HG02678 (cell line): ENCODE data around the gene CHRNB1.
"Not testable (repeated sequence)": the region's sequence is repeated elsewhere in the genome, so short reads cannot be mapped to it uniquely, and the experiment has no call there.

ENCODE experiments used
- ATAC-seq: cut with Tn5 transposase; IDR thresholded peaks from one replicate; pipeline ENCODE4 v1.9.1; 2021; ENCODE audit warnings: mild to moderate bottlenecking, moderate library complexity; ENCODE audit not compliant: unreplicated experiment

CHRNB1 gene

DNA sequence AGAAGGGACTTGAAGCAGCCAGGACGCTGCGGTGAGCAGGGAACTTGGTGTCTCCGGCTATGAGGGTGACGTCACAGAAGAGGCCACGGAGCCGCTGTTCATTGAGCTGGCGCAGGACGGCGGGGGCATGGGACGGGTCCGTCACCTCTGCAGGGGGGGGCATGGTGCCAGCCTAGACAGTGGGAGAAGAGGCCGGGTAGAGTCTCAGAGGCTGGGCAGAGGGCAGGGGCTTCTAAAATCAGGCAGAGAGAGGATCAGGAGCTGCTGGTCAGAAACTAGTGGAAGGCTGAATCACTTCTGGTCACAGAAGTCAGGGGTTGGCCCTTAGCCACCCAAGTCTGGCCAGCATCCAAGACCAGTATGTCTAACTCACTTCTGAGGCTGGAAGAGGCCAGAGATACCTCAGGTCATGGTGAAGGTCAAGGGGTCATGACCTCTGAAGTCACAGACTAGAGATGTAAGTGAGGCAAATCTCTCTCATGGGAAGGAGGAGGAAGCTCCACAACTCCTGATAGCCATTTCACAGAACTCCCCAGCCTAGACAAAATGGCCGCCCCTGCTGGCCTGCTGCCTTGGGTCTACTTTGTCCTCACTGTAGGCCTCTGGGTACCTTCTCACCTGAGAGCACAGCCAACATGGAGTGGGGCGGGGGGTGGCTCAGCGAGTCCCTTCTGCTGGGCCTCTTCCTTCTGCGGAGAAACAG is 21.9 kb downstream of the CHRNB1 start:
- ATAC-seq: no peak

DNA sequence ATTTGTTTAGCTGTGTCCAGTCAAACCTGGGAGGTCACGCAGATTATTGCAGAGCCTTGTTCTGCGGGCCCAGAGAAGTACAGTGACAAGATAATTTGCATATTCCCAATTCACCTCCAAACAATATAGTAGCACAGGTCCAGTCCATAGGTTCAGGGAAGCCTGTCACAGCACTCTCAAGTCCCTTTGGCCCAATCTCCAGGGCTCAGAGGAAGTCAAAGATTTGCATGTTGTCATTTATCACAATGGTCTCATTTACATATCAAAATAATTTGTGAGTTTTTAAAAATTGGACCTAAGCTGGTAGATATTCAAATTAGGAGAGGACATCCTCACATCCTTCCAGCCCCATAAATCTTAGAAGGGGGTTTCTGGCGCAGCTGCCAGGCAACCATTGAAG is 22.6 kb downstream of the CHRNB1 start:
- ATAC-seq: no peak

DNA sequence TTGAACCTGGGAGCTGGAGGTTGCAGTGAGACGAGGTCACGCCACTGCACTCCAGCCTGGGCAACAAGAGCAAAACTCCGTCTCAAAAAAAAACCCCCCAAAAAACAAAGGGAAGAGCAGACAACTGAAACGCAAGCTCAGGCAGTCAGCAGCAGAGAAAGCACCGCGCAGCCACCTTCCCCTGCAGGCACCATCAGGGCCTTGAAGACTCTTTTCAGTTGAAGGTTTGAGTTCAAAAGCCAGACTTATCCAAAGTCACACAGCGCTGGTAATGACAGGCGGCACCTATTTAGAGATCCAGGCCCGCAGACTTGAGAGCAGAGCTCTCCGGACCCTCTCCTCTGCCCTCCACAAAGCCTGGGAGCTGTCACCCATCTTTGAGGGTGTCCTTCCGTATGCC is 23.4 kb downstream of the CHRNB1 start:
- ATAC-seq: no peak

DNA sequence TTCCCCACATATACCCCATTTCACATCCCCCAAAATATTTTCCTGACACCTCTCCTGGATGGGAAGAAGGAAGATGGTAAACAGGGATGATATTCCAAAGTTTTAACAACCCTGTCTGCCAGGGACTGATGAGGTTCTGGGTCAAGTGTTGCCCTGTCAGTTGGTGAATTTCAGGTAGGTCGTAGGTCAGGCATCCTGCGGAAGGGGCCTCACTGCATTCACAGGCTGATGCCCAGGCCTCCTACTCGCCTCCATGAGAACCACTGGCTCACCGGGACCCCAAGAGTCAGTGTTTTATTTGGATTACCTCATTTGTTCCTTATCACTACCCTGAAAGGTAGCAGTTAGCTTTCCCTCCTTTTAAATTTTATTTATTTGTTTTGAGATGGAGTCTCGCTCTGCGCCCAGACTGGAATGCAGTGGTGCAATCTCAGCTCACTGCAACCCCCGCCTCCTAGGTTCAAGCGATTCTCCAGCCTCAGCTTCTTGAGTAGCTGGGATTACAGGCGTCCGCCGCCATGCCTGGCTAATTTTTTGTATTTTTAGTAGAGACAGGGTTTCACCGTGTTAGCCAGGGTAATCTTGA is 24.0 kb downstream of the CHRNB1 start:
- ATAC-seq: no peak

DNA sequence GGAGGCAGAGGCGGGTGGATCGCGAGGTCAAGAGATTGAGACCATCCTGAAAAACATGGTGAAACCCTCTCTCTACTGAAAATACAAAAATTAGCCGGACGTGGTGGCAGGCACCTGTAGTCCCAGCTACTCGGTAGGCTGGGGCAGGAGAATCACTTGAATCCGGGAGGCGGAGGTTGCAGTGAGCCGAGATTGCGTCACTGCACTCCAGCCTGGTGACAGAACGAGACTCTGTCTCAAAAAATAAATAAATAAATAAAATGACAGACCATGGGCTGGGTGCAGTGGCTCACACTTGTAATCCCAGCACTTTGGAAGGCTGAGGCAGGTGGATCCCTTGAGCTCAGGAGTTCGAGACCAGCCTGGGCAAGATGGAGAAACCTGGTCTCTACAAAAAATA is 25.0 kb downstream of the CHRNB1 start:
- ATAC-seq: not testable (repeated sequence)

DNA sequence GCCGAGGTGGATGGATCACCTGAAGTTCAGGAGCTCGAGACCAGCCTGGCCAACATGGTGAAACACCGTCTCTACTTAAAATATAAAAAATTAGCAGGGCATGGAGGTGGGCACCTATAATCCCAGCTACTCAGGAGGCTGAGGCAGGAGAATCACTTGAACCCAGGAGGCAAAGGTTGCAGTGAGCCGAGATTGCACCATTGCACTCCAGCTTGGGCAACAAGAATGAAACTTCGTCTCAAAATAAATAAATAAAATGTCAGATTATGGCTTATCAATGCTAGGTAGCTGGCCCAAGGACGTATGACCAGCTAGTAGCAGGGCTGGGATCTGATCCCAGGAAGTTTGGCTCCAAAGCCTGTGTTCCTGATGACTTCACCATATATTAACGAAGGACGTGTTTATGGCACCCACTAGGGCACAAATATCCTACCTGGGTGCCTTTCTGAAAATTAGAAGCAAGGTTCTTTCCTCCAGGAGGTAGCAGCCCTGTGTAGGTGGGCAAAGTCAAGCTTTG is 25.7 kb downstream of the CHRNB1 start:
- not testable (repeated sequence) for ATAC-seq

DNA sequence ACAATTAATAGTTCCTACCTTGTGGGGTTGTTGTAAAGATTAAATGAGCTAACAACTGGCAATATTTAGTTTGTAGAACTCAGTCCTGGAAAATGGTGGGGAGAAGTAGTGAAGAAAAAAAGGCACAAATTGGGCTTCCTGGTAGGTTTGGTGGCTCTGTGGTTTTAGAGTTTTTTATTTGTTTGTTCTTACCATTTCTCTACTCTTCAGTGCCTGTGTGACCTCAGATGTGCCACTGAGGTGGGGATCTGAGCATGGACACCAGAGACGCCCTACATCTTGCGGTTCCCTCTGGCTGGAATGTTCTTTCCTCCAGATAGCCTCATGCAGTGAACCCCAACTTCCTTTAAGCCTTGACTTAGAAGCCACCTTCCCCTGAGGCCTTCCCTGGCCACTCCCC is 26.9 kb downstream of the CHRNB1 start:
- ATAC-seq: no peak

DNA sequence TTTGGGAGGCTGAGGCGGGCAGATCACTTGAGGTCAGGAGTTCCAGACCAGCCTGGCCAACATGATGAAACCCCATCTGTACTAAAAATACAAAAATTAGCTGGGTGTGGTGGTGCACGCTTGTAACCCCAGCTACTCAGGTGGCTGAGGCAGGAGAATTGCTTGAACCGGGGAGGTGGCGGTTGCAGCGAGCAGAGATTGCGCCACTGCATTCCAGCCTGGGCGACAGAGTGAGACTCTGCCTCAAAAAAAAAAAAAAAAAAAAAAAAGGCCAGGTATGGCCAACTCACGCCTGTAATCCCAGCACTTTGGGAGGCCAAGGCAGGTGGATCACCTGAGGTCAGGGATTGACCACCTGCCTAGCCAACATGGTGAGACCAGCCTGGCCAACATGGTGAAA is 29.9 kb downstream of the CHRNB1 start:
- ATAC-seq: not testable (repeated sequence)

DNA sequence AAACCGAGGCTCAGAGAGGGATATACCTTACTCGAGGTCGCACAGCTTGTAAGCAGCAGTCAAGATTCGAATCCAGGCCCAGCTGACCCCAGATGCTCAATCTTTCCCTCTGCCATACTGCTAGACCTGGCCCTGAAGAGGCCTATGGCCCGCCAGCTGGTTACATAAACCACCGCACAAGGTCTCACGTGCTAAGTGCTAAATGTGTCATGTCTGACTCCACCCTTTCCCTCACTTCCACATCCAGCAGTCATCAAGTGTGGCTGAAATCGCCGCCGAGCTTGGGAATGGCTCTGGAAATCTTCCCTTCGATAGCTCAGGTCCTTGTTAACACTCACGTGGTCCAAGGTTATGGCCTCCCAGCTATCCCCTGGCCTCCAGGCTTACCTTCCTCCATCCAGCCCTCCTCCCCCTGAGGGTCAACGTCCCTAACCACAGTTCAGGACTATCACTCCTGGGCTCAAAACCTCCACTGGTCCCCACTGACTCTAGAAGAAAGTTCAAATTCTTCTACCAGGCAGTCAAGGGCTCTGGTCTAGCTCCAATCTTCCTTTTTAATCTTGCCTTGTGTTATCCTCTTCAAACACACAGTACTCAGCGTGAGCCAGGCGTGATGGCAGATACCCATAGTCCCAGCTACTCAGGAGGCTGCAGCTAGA is 31.0 kb downstream of the CHRNB1 start:
- no peak for ATAC-seq

DNA sequence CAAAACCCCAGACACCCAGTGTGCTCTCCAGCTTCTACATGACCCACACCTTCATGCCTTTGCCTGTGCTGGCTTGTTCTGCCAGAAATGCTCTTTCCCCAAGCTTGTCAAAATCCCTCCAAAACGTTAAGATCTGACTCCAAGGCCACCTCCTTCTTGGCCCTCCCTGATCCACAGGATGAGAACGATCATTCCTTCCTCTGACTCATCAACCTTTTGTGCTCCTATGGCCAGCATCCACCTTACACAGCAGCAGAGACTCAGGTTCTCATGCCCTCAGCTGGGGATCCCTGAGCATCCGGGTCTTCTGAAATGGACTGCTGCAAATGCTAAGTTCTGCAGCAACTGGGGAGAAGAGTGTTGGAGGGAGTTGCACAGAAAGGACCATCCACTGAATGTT is 31.6 kb downstream of the CHRNB1 start:
- no peak for ATAC-seq

DNA sequence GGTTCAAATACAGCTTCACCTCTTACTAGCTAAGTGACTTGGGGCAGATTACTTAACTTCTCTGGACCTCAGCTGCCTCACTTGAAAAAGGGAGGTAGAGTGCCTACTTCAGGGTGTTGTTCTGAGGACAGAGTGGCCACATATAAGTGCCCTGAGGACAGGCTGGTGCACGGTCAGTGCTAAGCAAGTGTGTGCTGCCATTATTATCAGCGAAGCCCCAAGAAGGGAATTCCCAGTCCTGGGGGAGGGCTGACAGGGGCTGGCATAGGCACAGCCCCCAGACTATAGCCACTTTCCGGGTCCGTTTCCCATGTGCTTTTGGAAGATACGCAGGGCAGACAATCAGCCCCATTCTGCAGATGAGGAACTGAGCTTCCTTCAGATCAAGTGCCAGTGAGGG is 32.1 kb downstream of the CHRNB1 start:
- no peak for ATAC-seq

DNA sequence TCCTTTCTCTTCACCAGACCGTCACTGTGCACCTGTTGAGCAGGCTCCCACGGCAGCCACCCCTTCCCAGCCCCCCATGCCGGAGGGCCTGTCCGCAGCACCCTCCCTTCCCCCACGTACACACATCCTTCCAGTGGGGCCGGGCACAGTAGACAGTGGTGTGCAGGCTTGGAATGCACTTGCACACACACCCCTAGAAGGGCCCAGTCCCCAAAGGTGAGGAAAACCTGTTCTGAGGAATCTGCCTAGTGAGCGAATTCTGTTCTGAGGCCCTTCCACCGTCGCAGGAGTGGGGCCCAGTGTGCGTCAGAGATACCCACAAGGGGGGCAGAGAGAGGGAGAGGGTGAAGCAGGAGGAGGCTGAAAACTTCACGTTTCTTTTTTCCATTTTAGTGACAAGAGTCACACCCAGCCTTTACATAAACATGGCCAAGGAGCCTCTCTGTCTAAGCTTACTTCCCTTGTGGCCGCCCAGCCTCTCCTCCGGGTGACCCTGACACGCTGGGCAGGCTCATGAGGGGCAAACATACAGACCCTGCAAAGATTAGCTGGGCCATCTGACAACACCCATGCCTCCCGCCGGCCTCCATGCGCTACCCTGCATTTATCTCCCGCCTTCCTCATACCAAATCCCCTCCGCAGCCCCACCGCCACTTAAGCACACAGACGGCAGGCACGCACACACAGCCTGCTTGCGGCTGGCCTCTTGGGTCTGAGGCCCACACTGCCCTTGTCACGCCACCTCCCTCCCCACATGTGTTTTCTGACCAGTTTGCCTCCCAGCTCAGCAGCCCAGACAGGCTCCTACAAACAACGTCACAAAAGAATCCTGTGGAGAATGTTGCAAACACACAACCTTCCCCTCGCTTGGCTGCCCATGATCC is 32.8 kb downstream of the CHRNB1 start:
- ATAC-seq: no peak

DNA sequence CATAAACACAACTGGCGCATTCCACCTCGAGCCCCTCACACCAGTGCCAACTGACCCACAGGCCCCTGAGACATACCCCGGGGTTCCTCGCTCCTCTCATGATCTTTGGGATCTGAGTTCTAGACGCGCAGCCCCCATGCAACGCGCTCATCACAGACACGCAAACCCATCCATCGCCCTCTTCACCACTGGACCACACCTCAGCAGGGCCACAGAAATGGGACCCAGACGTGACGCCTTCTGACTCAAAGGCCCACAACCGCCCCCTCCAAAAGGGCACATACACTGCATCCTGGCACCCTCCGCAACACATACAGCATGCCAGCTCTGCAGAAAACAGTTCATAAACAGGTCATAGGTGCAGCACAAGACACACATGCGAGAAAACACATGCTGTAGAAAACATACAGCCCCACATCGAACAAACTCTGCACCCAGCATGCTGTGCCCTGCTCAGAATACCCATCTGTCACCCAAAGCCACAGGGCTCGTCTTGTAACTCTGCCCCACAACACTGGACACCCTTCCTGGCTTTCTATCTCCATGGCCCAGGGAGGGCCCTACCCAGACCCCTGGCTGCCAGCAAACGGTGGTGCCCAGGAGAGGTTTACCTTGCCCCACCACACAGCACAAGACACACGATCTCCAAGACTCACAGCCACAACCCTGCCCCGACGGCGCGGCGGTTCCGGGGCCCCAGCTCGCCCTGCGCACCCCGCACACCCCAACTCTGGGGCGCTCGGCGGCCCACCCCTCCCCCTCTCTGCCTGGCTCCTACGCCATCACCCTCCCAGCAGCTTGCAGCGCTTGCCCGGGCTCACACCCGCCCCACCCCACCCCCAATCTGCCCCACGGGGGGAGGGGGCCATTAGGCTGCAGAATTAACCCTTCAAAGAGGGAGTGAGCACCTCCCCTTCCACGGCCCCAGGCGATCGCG is 33.7 kb downstream of the CHRNB1 start:
- no peak for ATAC-seq

DNA sequence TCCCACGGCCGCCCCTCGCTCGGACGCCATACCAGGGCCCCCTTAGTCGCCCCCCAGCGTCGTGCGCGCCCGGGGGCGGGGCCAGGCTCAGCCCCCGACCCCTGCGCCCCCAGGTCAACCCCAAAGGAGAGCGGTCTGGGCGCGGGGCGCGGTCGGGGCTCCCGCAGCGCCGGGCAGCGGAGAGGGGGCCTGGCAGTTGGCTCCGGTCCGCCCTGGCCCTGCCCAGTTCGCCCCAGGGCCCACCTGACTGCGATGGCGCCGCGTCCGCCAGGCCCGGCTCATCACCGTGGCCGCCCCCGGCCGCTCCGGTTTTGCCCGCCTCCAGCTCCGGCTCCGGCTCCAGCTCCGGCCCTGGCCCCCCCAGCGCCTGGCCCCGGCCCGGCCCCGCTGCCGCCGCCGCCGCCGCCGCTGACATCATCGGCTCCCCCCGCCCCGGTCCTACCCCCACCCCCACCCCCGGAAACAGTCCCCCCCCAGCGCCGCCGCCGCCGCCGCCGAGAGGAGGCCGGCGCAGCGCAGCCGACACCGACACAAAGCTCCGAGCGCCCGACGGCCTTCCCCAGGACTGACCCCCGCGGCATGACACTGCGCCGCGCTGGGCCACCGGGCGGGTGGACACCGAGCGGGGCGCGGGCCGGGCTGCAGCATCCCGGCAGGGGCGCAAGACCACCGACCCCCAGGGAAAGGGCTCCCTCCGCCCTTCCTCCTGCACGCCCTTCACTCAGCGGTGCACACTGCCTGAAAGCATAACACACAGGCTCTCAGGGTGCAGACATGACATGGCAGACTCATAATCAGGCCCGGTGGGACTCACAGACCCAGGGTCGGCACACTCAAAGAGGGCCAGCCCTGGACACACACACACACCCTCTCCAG is 34.6 kb downstream of the CHRNB1 start, which contains the start of gene ZBTB4:
TSS of gene ZBTB4 (minus strand) at position 419 of the 876 bp plus-strand sequence. CDS start 12,830 bp downstream, outside the sequence.
- ATAC-seq: no peak

DNA sequence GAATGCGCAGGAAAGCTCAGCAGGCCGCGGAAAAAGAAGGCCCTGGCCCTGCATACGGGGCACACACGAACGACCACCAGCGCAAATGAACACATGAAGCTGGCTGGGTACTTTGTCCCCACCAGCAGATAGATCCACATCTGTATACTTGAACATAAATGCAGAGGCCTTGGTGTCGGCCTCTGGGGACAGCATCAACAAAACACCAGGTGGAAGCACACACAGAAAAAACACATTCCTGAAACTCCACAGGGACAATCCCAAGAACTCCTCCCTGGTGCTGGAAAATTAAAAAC is 35.2 kb downstream of the CHRNB1 start:
- no peak for ATAC-seq

DNA sequence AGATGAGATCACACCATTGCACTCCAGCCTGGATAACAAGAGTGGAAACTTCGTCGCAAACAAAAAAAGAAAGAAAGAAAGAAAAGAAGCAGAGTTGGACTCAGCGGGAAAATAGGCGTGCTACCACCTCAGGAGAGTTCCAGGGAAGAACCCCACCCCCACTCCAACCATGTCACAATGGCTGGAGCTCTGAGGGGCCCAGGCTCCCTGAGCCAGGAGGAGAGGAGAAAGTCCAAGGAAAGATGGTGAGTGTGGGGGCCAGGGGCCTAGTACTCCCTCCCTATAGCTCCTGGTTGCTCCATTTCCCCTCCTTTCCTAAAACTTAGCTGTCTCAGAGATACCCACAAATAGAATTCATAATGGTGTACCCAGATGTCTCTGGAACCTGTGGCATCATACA is 36.4 kb downstream of the CHRNB1 start, which contains the start of gene SLC35G6:
TSS of gene SLC35G6 (plus strand) at position 172 of the 400 bp plus-strand sequence. CDS start at position 243, 71 bp downstream.
- not testable (repeated sequence) for ATAC-seq

DNA sequence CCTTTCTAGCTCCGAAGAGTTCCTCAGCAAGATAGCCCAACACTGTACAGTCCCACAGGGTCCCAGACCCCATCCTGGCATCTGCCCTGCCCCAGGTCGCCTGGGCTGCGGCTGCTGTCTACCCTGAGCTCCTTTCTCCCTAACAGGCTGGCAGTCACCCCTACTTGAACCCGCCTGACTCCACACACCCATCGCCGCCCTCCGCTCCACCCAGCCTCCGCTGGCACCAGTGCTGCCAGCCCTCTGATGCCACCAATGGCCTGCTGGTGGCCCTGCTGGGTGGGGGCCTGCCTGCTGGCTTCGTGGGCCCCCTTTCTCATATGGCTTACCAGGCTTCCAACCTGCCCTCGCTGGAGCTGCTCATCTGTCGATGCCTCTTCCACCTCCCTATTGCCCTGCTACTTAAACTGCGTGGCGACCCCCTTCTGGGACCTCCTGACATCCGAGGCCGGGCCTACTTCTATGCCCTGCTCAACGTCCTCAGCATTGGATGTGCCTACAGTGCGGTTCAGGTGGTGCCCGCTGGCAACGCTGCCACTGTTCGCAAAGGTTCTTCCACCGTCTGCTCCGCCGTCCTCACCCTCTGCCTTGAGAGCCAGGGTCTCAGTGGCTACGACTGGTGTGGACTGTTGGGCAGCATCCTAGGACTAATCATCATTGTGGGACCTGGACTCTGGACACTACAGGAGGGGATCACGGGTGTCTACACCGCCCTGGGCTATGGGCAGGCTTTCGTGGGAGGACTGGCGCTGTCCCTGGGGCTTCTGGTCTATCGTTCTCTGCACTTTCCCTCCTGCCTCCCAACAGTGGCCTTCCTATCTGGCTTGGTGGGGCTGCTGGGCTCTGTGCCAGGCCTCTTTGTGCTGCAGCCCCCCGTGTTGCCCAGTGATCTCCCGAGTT is 37.2 kb downstream of the CHRNB1 start:
- not testable (repeated sequence) for ATAC-seq

DNA sequence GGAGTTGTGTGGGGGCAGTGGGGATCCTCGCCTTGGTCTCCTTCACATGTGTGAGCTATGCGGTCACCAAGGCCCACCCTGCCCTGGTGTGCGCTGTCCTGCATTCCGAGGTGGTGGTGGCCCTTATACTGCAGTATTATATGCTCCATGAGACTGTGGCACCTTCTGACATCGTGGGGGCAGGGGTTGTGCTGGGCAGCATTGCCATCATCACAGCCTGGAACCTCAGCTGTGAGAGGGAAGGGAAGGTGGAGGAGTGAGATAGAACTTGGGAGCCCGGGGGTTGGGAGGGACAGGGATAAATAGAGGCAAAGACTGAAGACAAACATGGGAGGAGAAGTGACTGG is 37.9 kb downstream of the CHRNB1 start:
- ATAC-seq: not testable (repeated sequence)
